Posterior cingulate gyrus (tissue), 11 donors: Measurements from ENCODE around the gene DEDD2.

Experiments
- DNase-seq, 10 donors: peaks; one replicate each; pipeline versions ENCODE4 v3.0.0 to v3.0.0-alpha.2; 2020 to 2021; ENCODE audit warnings: mixed read lengths in 3 of 10
- intact Hi-C: fragments of 100-400 bp; cut with DNase I; formaldehyde crosslinking; loops from one replicate; pipeline ENCODE4 v1.15.1; 2023

Gene DEDD2

GRCh38 chr19:42249149-42249750 lies 31.8 kb upstream of the DEDD2 start:
- intact Hi-C loops, result loop anchor here (5.0 to 10.0 kb wide), 2 partner anchors 48 to 76 kb away; partner anchors contain the start of gene MEGF8
- peak in 1 of 10 donors; percentile 68 for DNase-seq

GRCh38 chr19:42248270-42249148 lies 31.0 kb upstream of the DEDD2 start:
- peak in 2 of 10 donors; percentile 89 to 91 for DNase-seq
- intact Hi-C loops, result loop anchor here (5.0 to 10.0 kb wide), 2 partner anchors 49 to 76 kb away; partner anchors contain the start of gene MEGF8

- DNase-seq, result peak in 1 of 10 donors; percentile 75
- intact Hi-C loops, result loop anchor here (5.0 to 10.0 kb wide), 2 partner anchors 50 to 77 kb away; partner anchors contain the start of gene MEGF8
Observed at GRCh38 chr19:42247640-42248199, 30.2 kb upstream of the DEDD2 start.

DNA sequence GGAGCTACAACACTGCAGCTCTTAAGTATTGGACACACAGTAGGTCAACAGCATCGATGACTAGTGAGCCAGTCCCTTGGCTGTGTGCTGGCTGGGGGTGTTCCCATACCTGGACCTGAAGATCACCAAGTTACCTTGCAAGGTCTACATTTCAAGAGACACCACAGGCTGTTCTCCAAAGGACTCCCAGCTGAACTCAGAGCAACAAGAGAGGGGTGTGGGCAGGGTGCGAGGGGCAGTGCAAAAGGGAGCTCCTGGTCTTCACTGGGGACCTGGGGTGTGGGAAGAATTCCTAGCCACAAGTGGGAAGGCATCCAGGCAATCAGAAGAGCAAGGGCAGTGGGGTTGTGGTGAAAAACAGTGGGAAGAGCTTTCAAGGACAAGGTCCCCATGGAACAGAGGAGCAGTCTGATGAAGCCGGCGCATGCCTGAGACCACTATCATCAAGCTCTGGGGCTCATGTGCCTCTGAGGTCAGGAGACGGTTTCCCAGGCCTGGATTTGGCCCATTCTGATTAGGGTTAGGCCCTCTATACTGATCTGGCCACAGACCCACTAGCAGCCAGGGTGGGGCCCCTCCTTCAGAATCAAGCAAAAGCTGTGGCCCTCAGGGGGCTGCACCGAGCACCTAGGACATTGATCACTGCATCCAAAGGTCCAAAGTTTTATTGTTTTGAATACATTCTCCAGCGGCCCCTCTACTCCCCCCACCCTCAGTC lies 29.6 kb upstream of the DEDD2 start:
- DNase-seq, result no peak
- intact Hi-C loops, result loop anchor here (1.0 to 10.0 kb wide), 3 partner anchors 32 to 78 kb away; partner anchors contain the start of gene MEGF8

DNA sequence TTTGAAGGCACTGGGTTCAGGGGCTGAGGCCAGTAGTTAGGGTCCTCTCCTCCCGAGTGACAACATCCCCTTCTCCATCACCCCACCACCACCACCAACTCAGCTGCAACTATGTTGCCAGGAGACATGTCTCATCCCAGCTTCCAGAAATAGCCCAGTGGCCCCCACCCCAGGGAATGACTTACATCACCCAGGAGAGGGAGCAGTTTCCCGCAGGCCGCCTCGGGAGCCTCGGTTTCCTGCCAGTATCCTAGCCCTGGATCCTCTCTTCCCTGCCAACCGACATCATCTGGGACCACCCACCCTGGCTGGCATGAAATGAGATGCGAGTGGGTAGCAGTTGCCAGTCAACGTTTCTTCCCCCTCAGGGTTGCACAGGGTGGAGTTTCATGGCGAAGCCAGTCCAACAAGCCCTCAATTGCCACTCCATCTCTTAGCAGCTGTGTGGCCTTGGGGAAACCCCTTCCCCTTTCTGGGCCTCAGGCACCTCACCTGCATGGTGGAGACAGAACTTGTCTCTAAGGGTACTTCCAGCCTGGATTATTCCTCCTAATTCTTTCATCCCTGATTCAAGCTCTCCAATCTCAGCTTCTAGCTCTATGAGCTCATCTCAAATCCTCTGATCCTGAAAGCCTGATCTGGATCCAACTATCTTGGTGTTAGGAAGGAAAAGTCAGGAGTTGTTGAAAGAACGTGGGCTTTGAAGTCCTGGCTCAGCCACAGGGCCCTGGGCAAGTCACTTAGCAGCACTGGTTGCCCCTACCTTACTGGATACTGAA lies 28.9 kb upstream of the DEDD2 start:
- intact Hi-C loops, result loop anchor here (1.0 to 10.0 kb wide), 3 partner anchors 33 to 78 kb away; partner anchors contain the start of gene MEGF8
- DNase-seq, result peak; percentile 75 to 99 (median 86)

DNA sequence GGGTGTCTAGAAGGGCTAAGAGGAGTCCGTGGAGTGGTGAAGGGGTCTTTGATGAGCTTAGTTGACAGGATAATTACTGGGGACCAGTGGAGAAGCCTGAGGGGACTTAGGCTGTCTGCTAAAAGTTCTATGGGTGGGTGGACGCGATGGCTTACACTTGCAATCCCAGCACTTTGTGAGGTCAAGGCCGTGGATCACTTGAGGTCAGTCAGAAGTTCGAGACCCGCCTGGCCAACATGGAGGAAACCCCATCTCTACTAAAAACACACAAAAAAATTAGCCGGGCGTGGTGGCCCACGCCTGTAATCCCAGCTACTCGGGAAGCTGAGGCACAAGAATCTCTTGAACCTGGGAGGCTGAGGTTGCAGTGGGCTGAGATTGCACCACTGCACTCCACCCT lies 27.8 kb upstream of the DEDD2 start:
- intact Hi-C loops, result loop anchor here (5.0 to 10.0 kb wide), 2 partner anchors 52 to 80 kb away; partner anchors contain the start of gene MEGF8
- DNase-seq, result no peak

- intact Hi-C loops, result loop anchor here (5.0 to 10.0 kb wide), 2 partner anchors 53 to 80 kb away; partner anchors contain the start of gene MEGF8
- DNase-seq, result peak; percentile 89 to 99 (median 92)
Observed at GRCh38 chr19:42244347-42245220, 27.1 kb upstream of the DEDD2 start.

DNA sequence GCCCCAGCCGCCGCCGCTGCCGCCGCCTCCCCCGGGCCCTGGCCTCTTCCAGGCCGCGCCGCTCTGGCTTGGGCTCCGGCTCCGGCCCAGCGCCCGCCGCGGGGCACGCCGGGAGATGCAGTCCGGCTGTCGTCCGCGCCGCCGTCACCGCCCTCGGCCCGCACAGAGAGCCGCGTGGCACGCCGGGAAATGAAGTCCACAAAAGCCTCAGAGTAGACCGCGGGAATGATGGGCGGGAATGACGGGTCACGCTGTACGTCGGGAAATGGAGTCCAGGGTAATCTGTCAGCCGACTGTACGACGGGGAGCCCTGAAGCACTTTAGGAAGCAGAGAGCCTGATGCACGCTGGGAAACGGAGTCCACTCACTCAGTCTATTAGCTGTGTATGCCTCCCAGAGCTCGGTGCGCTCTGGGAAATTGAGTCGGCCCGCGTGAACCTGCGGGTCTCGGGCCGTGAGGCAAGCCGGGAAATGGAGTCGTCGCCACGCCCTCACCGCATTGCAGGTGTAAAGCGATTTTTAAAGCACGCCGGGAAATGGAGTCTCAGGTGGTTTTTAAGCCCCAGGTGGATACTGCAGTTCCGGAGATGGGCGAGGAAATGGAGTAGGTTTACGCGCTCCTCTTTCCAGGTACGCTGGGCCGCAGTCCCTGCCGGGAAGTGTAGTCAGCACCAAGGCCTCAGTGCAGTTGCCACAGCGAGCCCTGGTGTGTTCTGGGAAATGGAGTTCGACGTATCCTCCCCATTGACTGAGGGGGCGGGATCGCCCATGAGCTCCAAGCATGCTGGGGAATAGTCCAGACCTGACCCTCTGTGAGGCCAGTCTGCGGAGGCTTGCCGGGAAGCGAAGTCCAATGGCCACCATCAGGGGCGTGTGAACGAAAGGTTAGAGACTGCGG lies 25.3 kb upstream of the DEDD2 start, which contains the start of gene GSK3A:
GSK3A (minus strand) TSS at position 91 of the 898 bp plus-strand sequence. CDS start 137 bp downstream, outside the sequence.
- peak; percentile 98 to 100 (median 99) for DNase-seq
- intact Hi-C loops, result loop anchor here (10.0 kb wide), 1 partner anchor 82 kb away; the partner anchor contains the start of gene MEGF8

GRCh38 chr19:42242069-42242511 lies 24.6 kb upstream of the DEDD2 start:
- DNase-seq, result peak in 2 of 10 donors; percentile 78 to 82
- intact Hi-C loops, result loop anchor here (10.0 kb wide), 1 partner anchor 83 kb away; the partner anchor contains the start of gene MEGF8

GRCh38 chr19:42241279-42241678 lies 23.8 kb upstream of the DEDD2 start:
- no peak for DNase-seq
- intact Hi-C loops, result loop anchor here (10.0 kb wide), 1 partner anchor 84 kb away; the partner anchor contains the start of gene MEGF8

- intact Hi-C loops, result loop anchor here (10.0 kb wide), 1 partner anchor 85 kb away; the partner anchor contains the start of gene MEGF8
- no peak for DNase-seq
Observed at GRCh38 chr19:42239544-42240220, 22.2 kb upstream of the DEDD2 start.

DNA sequence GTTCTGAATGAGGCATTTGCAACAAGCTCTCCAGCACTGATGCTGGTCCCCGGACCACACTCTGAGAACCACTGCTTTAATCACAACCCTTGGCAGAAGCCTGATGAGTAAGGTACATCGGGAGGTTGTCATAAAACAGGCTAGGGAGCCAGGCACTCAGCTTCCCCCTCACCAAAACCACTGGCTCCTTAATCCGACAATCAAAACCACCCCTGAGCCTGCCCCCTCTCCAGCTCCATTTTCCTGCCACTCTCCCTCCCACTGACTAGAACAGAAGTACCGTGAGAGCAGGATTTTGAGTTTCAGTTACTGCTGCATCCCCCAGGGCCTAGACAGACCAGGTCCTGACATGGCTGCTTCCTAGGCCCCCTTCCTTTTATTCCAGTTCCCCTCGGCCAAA lies 17.7 kb upstream of the DEDD2 start:
- DNase-seq, result peak in 2 of 10 donors; percentile 6 to 37
- intact Hi-C loops, result no loop called here

GRCh38 chr19:42234364-42234763 lies 16.9 kb upstream of the DEDD2 start:
- peak in 2 of 10 donors; percentile 30 to 61 for DNase-seq
- intact Hi-C loops, result no loop called here

DNA sequence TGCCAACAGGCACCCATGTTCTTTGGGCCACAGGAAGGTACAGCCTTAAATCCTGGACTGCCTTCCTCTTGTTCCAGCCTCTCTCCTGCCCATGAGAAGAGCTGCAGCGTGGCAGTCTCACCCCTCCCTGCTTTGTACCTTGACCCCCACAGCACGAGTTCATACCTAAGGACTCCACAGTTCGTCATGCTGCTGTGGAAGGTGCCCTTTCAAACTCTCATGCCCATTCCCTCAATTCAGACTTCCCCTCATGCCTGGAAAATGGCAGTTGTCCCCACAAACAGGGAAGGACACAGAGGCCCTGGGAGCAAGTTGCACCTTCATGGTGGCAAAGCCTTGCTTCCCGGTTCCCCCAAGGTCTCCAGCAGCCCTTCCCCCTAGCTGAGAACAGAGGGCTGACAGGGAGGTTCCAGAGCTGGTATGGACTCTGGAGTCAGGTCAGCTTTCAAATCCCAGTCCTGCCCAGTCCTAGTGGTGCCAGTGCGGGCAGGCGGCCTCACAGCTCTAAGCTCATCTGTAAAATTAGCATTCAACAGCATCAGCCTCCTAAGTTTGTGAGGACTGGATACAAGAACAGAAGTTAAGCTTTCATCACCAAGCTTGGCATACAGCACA lies 16.3 kb upstream of the DEDD2 start:
- DNase-seq, result peak in 2 of 10 donors; percentile 14 to 35
- intact Hi-C loops, result no loop called here

GRCh38 chr19:42233106-42233505 lies 15.6 kb upstream of the DEDD2 start:
- intact Hi-C loops, result no loop called here
- DNase-seq, result peak in 1 of 10 donors; percentile 42

DNA sequence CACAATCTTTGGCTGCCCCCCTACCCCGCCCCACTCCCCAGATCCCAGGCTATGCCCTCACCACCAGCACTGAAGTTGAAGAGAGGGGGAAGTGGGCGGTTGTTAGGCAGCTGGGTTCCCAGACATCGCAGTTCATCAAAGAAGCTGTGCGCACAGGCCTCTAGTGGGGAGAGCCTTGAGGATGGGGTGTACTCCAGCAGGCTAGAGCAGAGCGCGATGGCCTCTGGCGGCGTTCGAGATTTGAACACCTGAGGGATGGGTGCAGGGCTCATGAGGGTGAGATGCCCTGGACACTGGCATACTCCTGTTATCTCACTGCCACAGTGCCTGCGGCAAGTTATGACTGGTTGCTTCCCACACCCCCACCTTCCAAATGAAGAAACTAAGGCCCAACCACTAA lies 15.0 kb upstream of the DEDD2 start:
- peak in 2 of 10 donors; percentile 21 to 55 for DNase-seq

More for the DNA sequence above, 15.0 kb upstream of the DEDD2 start:
- intact Hi-C loops, result no loop called here
